ENCODE measurements around the gene SOD1. TPM values are rescaled to one million over a fixed set of nuclear protein-coding genes. Genes with fewer than 3 reads are reported as not detected.
A peak's percentile ranks its signal among the peaks of the same experiment; 100 is the strongest.

SOD1 gene
- total RNA-seq, 1 experiment from 2014 or later = 239 TPM

DNA sequence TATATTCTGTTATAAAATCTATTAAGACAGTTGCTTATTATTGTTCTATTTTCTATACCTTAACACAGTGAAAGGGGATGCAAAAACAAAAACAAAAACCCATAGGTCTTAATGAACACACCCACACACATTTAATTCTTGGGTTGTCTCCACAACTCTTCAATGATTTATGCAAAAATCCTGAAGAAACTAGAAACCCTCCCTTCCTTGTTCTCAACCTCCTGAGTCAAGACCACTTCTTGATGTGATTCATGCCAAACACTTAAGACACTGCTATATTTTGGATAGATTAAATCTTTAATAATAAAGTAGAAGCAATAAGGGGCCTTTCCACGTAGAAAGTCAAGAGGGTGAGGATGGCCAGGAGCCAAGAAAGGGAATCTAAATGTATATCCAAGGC is 49.0 kb downstream of the SOD1 start:
- intact Hi-C loops (cut with micrococcal nuclease) = no loop called here
- POLR2A ChIA-PET = no interaction called here
- Mint-ChIP-seq H3K9me3 (ENCODE audit: unreplicated experiment) (no peaks in the 10 kb centered on the region), H3K4me3 (ENCODE audit: unreplicated experiment) (no peak overlapping the region), H3K36me3 (ENCODE audit: insufficient read depth, unreplicated experiment) (peaks cover 14% of the 10 kb centered on the region), H3K27me3 (ENCODE audit: insufficient read depth, unreplicated experiment) (no peaks in the 10 kb centered on the region), H3K4me1 (ENCODE audit: insufficient read depth, unreplicated experiment) (peaks cover 30% of the 10 kb centered on the region), H3K27ac (ENCODE audit: low read depth, unreplicated experiment) (peak overlapping the region; percentile 63)
- no peak for DNase-seq (ENCODE audit: unreplicated experiment)
- TF ChIP-seq CTCF (IDR thresholded peaks at IDR 0.05; ENCODE audit: unreplicated experiment) = no peak
- no TSS peak for BruUV-seq (replicated peaks)
- CTCF ChIA-PET = no interaction called here

GRCh38 chr21:31710586-31710985 is 51.1 kb downstream of the SOD1 start:
- DNase-seq (ENCODE audit: unreplicated experiment) = peak; percentile 30
- H3K4me1 Mint-ChIP-seq (ENCODE audit: insufficient read depth, unreplicated experiment) = peaks cover 43% of the 10 kb centered on the region
- no TSS peak for BruUV-seq (replicated peaks)
- no peaks in the 10 kb centered on the region for H3K27me3 Mint-ChIP-seq (ENCODE audit: insufficient read depth, unreplicated experiment)
- no peak overlapping the region for H3K4me3 Mint-ChIP-seq (ENCODE audit: unreplicated experiment)
- CTCF ChIA-PET = interaction anchor here (0.6 to 0.7 kb wide), 2 partner anchors 244 to 1810 kb away, joined by 3 to 5 read pairs; no protein-coding TSS in a partner anchor
- TF ChIP-seq CTCF (IDR thresholded peaks at IDR 0.05; ENCODE audit: unreplicated experiment) = no peak
- H3K36me3 Mint-ChIP-seq (ENCODE audit: insufficient read depth, unreplicated experiment) = peaks cover 6% of the 10 kb centered on the region
- POLR2A ChIA-PET = interaction anchor here (2.1 kb wide), 1 partner anchor 21 kb away, joined by 6 read pairs; no protein-coding TSS in a partner anchor
- H3K27ac Mint-ChIP-seq (ENCODE audit: low read depth, unreplicated experiment) = peak overlapping the region; percentile 18
- intact Hi-C loops (cut with micrococcal nuclease) = no loop called here
- H3K9me3 Mint-ChIP-seq (ENCODE audit: unreplicated experiment) = no peaks in the 10 kb centered on the region

DNA sequence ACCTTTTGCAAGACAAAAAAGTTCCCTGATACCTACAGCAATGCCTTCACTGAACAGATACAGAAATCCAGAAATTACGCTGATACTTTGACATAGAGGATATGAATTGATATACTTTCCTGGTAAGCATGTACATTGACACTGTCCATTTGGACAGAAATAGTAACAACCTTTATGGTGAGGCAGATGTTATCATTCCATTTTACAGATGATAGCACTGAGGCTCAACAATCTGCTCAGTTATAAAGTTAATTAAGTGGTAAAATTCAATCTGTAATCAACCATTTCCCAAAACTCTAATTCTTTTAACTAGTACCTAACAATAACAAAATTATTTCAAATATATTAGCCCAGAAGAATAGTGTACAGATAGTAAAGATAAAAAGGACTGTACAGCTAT is 51.8 kb downstream of the SOD1 start:
- peaks cover 42% of the 10 kb centered on the region for H3K4me1 Mint-ChIP-seq (ENCODE audit: insufficient read depth, unreplicated experiment)

GRCh38 chr21:31711745-31712285 is 52.3 kb downstream of the SOD1 start:
- no peaks in the 10 kb centered on the region for H3K36me3 Mint-ChIP-seq (ENCODE audit: insufficient read depth, unreplicated experiment)
- no peak for TF ChIP-seq CTCF (IDR thresholded peaks at IDR 0.05; ENCODE audit: unreplicated experiment)
- no peaks in the 10 kb centered on the region for H3K27me3 Mint-ChIP-seq (ENCODE audit: insufficient read depth, unreplicated experiment)
- intact Hi-C loops (cut with micrococcal nuclease) = no loop called here
- DNase-seq (ENCODE audit: unreplicated experiment) = no peak
- no TSS peak for BruUV-seq (replicated peaks)
- no peak overlapping the region for H3K27ac Mint-ChIP-seq (ENCODE audit: low read depth, unreplicated experiment)
- H3K9me3 Mint-ChIP-seq (ENCODE audit: unreplicated experiment) = no peaks in the 10 kb centered on the region
- ChIA-PET CTCF (no interaction called here), POLR2A (interaction anchor here (2.1 kb wide), 1 partner anchor 19 kb away, joined by 6 read pairs; no protein-coding TSS in a partner anchor)
- H3K4me1 Mint-ChIP-seq (ENCODE audit: insufficient read depth, unreplicated experiment) = peaks cover 38% of the 10 kb centered on the region
- no peak overlapping the region for H3K4me3 Mint-ChIP-seq (ENCODE audit: unreplicated experiment)

More for the DNA sequence above, 51.8 kb downstream of the SOD1 start:
- Mint-ChIP-seq H3K4me3 (ENCODE audit: unreplicated experiment) (no peak overlapping the region), H3K27me3 (ENCODE audit: insufficient read depth, unreplicated experiment) (no peaks in the 10 kb centered on the region), H3K9me3 (ENCODE audit: unreplicated experiment) (no peaks in the 10 kb centered on the region), H3K36me3 (ENCODE audit: insufficient read depth, unreplicated experiment) (peaks cover 2% of the 10 kb centered on the region), H3K27ac (ENCODE audit: low read depth, unreplicated experiment) (no peak overlapping the region)
- DNase-seq (ENCODE audit: unreplicated experiment) = no peak
- intact Hi-C loops (cut with micrococcal nuclease) = no loop called here
- BruUV-seq (replicated peaks) = no TSS peak
- ChIA-PET POLR2A (interaction anchor here (2.1 kb wide), 1 partner anchor 20 kb away, joined by 6 read pairs; no protein-coding TSS in a partner anchor), CTCF (interaction anchor here (0.6 to 0.7 kb wide), 2 partner anchors 244 to 1809 kb away, joined by 3 to 5 read pairs; no protein-coding TSS in a partner anchor)
- TF ChIP-seq CTCF (IDR thresholded peaks at IDR 0.05; ENCODE audit: unreplicated experiment) = no peak

Data from MCF 10A (cell line).